ENCODE data around the gene NCAM1.

The NCAM1 gene

GRCh38 chr11:113057038-113057437 is 95.8 kb downstream of the NCAM1 start:
- no peak for DNase-seq (ENCODE audit: low read depth)
- TF ChIP-seq CTCF (conservative IDR thresholded peaks at IDR 0.05; ENCODE audit: low read depth, low read length) = no peak
- H3K4me3 ChIP-seq (ENCODE audit: low read depth, low read length) = no peak overlapping the region

- no peak for DNase-seq (ENCODE audit: low read depth)
- TF ChIP-seq CTCF (conservative IDR thresholded peaks at IDR 0.05; ENCODE audit: low read depth, low read length) = no peak
- no peak overlapping the region for H3K4me3 ChIP-seq (ENCODE audit: low read depth, low read length)
Measured at GRCh38 chr11:113059548-113059947, 98.3 kb downstream of the NCAM1 start.

GRCh38 chr11:113065330-113065729 is 104.1 kb downstream of the NCAM1 start:
- DNase-seq (ENCODE audit: low read depth) = no peak
- no peak for TF ChIP-seq CTCF (conservative IDR thresholded peaks at IDR 0.05; ENCODE audit: low read depth, low read length)
- H3K4me3 ChIP-seq (ENCODE audit: low read depth, low read length) = no peak overlapping the region

GRCh38 chr11:113072237-113072858 is 111.1 kb downstream of the NCAM1 start:
- no peak overlapping the region for H3K4me3 ChIP-seq (ENCODE audit: low read depth, low read length)
- DNase-seq (ENCODE audit: low read depth) = no peak
- TF ChIP-seq CTCF (conservative IDR thresholded peaks at IDR 0.05; ENCODE audit: low read depth, low read length) = no peak

- DNase-seq (ENCODE audit: low read depth) = no peak
- TF ChIP-seq CTCF (conservative IDR thresholded peaks at IDR 0.05; ENCODE audit: low read depth, low read length) = no peak
- H3K4me3 ChIP-seq (ENCODE audit: low read depth, low read length) = no peak overlapping the region
Measured at GRCh38 chr11:113073290-113073953, 112.2 kb downstream of the NCAM1 start.

GRCh38 chr11:113075586-113076095 is 114.4 kb downstream of the NCAM1 start:
- H3K4me3 ChIP-seq (ENCODE audit: low read depth, low read length) = no peak overlapping the region
- no peak for DNase-seq (ENCODE audit: low read depth)
- no peak for TF ChIP-seq CTCF (conservative IDR thresholded peaks at IDR 0.05; ENCODE audit: low read depth, low read length)

- no peak for DNase-seq (ENCODE audit: low read depth)
- no peak for TF ChIP-seq CTCF (conservative IDR thresholded peaks at IDR 0.05; ENCODE audit: low read depth, low read length)
- no peak overlapping the region for H3K4me3 ChIP-seq (ENCODE audit: low read depth, low read length)
Measured at GRCh38 chr11:113077379-113077778, 116.2 kb downstream of the NCAM1 start.

Measured in choroid plexus epithelial cell (primary cell).